Activated CD8-positive, alpha-beta memory T cell treated with anti-CD3 and anti-CD28 coated beads, Interleukin-2, amount 50 U/mL, for 48 hours (primary cell): ENCODE data around the gene DMGDH.

Source experiments
- DNase-seq: peaks from one replicate; pipeline ENCODE4 v3.0.0-alpha.2; 2020

Gene DMGDH

DNA sequence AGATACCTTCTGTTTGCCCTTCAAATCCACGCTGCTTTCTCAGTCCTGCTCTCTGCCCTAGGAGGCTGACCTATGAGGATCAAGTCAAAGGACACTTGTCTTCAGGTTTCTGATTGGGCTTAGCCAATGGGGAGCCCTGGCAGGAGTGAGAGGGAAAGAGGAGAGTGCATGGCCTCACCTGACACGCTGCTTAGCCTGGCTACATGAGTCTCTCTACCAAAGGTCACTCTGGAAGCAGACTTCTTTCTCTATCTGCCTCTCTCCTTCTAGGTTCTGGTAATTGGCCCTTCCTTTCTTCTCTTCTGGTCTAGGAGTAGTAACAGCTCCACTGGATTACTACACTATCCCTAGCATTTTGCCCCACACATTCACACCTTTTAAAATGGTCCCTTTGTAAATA is 97.5 kb downstream of the DMGDH start:
- no peak for DNase-seq

DNA sequence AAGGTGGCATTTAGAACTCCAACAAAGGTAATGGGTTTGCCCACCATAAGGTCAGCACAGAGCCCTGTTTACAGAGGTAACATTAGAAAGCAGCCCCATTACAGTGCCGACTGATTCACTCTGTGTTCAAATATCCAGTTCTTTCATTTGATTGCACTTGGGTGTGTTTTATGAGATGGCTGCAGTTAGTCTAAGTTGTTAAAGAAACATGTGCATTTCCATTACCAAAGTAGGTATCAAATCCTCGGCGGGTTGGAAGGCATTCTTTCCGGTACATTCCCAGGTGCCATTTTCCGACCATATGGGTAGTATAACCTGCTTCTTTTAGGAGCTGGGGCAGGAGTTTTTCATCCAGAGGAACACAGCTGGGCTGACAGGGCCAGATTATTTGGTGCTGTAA is 100.7 kb downstream of the DMGDH start:
- no peak for DNase-seq

DNA sequence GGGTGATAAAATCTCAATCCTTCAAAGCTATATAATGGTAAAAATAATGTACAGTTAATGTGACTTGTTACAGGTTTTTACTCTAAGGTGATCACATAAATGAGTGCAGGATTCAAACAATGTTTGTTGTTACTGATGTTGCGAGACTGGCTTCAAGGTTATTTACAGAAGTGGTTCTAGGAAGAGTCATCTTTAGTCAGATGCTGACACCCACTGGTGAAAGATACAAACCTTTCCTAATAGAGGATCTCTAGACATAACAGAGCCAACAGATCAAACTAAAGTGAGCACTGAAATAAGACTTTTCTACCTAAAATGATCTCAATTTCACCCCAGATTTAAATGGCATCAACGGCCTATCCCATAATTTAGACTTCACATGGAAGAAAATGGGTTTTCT is 104.6 kb downstream of the DMGDH start:
- DNase-seq = no peak

DNA sequence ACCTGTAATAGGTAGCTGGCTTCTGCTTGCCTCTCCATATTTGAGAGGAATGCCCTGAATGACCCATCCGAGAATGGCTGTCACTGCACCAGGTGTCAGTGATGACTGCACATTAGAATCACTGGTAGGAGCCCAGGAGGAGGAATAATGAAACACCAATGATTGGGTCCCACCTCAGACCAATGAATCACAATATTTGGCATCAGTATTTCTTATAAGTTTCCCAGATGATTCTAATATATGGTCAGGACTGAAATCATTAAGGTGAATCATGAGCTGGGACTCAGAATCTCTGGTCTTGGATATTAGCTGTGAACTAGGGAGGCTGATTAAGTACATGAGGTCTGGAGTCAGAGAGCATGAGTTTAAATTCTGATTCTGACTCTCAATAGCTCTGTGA is 107.7 kb downstream of the DMGDH start:
- no peak for DNase-seq

DNA sequence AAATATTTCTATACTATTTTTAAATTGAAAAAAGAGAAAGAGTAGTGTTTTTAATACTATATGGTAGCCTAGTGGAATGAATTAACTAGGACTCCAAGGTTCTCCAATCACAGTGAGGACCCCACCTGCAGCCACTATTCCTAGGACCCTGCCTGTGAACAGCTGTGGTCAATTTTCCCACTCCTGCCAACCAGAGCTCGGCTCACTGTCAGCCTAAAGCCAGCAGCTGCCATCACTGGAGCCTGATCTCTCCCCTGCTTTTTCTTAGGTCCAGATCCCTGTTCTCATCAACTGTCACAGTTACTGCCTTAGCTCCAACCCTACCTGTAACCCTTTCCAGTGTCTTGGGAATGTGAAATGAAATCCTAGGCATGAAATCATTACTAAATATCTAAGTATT is 109.7 kb downstream of the DMGDH start:
- DNase-seq = no peak

DNA sequence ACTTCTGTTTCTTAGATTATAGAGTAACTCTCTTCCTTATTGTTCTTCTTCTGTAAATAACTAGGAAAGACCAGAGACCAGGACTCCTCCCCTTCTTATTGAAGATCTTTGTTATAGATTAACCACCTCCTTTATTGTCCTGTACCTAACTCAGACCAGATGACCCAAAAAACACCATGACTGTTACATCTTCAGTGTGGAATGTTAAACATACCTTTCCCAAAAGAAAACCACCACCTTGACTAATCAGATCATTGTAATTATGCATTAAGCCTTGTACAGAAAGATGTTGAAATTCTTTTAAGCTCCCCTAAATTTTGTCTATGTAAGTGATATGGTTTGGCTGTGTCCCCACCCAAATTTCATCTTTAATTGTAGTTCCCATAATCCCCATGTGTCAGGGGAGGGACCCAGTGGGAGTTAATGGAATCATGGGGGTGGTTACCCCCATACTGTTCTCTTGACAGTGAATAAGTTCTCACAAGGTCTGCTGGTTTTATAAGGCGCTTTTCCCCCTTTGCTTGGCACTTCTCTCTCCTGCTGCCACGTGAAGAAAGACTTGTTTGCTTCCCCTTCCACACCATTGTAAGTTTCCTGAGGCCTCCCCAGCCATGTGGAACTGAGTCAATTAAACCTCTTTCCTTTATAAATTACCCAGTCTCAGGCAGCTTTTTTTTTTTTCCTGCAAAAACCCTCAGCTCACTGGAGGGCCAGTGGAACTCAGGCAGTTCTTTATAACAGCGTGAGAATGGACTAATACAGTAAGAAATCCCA is 110.6 kb downstream of the DMGDH start:
- no peak for DNase-seq

DNA sequence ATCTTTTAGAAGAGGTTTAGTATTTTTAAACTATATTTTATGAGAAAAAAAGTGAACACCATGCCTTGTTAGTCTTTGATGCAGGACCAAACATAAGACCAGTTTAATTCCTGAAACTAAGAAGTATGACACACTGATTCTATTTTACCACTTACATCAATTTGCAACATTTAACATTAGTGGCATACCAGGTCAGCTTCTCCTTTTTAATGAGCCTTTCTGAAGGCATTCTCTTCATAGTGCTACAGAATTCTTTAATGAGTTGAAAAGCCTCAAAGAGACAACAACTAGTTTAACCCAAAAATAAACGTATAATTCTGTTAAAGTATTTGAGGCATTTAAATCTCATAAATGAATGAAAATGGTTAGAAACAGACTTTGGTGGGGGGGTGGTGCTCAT is 112.6 kb downstream of the DMGDH start:
- DNase-seq = no peak

DNA sequence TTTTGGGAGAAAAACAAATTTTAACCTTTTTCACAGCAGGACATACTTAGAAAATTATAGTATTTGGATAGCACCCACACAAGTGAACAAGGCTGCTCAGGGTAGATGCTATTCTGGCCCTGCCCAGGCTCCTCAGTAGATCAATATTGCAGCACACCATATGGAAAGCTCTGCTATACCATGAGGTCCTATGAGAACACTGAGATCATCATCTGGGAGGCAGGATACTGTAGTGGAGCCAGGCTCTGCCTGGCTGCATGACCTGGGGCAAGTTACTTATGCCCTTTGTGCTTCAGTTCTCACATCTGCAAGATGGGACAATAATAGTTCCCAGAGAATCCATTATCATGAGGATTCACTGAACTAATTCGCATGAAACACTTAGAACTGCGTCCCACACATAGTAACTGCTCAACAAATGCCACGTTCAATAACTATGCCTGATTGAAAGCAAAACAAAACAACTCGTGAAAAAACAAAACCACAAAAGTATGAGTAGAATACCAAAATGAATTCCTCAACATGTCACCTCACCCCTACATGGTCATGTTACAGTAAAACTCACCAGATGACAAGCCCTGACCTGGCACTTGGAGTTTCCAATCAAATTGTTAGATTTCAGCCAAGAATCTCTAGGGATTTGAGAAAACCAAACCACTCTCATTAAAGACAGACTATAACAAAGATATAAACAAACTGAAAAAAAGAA is 116.2 kb downstream of the DMGDH start:
- DNase-seq = no peak
